NT2/D1 (cell line): ENCODE measurements around the gene RAC2.

Source experiments
- DNase-seq: peaks from one replicate; pipeline ENCODE4 v3.0.0-alpha.2; 2011; ENCODE audit warnings: low read depth, low spot score
- H3K27me3 ChIP-seq: 2 replicates; pipeline ENCODE4 v1.6.0; 2011; ENCODE audit warnings: mild to moderate bottlenecking; ENCODE audit not compliant: insufficient read length, insufficient read depth
- H3K36me3 ChIP-seq: 2 replicates; pipeline ENCODE4 v1.6.1; 2011; ENCODE audit warnings: mild to moderate bottlenecking, low read length, mixed read lengths; ENCODE audit not compliant: insufficient read depth, insufficient read length
- H3K4me1 ChIP-seq: 2 replicates; pipeline ENCODE4 v1.5.1; 2011; ENCODE audit not compliant: insufficient read depth, insufficient read length
- H3K4me3 ChIP-seq: 2 replicates; pipeline ENCODE4 v1.5.1; 2011; ENCODE audit warnings: low read depth; ENCODE audit not compliant: insufficient read length
- H3K9ac ChIP-seq: 2 replicates; pipeline ENCODE4 v1.6.0; 2011; ENCODE audit warnings: low read depth; ENCODE audit not compliant: insufficient read length
- H3K9me3 ChIP-seq: 2 replicates; pipeline ENCODE4 v1.5.1; 2011; ENCODE audit warnings: mild to moderate bottlenecking, low read length; ENCODE audit not compliant: insufficient read depth
- SUZ12 ChIP-seq: IDR thresholded peaks from 2 replicates; pipeline ENCODE4 v1.6.1; 2011; ENCODE audit not compliant: insufficient read length, insufficient read depth; ENCODE audit errors: extremely low read depth
- YY1 ChIP-seq: IDR thresholded peaks from 2 replicates; pipeline ENCODE4 v1.6.1; 2011; ENCODE audit not compliant: insufficient read length, insufficient read depth
- ZNF274 ChIP-seq: IDR thresholded peaks from 2 replicates; pipeline ENCODE4 v1.6.1; 2011; ENCODE audit warnings: mild to moderate bottlenecking, low read depth, low read length

RAC2 gene

GRCh38 chr22:37207981-37208380 is 36.1 kb downstream of the RAC2 start:
- H3K9ac ChIP-seq: no peak overlapping the region
- no peaks in the 10 kb centered on the region for H3K9me3 ChIP-seq
- TF ChIP-seq YY1 (no peak), ZNF274 (no peak), SUZ12 (no peak)
- peaks cover 5% of the 10 kb centered on the region for H3K4me1 ChIP-seq
- no peak overlapping the region for H3K4me3 ChIP-seq
- H3K36me3 ChIP-seq: no peaks in the 10 kb centered on the region
- peaks cover 6% of the 10 kb centered on the region for H3K27me3 ChIP-seq
- no peak for DNase-seq

- Histone ChIP-seq H3K4me3 (no peak overlapping the region), H3K9me3 (no peaks in the 10 kb centered on the region), H3K36me3 (no peaks in the 10 kb centered on the region), H3K9ac (no peak overlapping the region), H3K27me3 (peaks cover 2% of the 10 kb centered on the region), H3K4me1 (peaks cover 3% of the 10 kb centered on the region)
- DNase-seq: no peak
- TF ChIP-seq YY1 (no peak), SUZ12 (no peak), ZNF274 (no peak)
Observed at GRCh38 chr22:37206841-37207821, 36.9 kb downstream of the RAC2 start.

- TF ChIP-seq ZNF274 (no peak), YY1 (no peak), SUZ12 (no peak)
- no peak for DNase-seq
- Histone ChIP-seq H3K9me3 (no peaks in the 10 kb centered on the region), H3K36me3 (no peaks in the 10 kb centered on the region), H3K4me1 (peaks cover 2% of the 10 kb centered on the region), H3K4me3 (no peak overlapping the region), H3K9ac (no peak overlapping the region), H3K27me3 (peaks cover 2% of the 10 kb centered on the region)
Observed at GRCh38 chr22:37206118-37206840, 37.8 kb downstream of the RAC2 start.

GRCh38 chr22:37205046-37205445 is 39.0 kb downstream of the RAC2 start:
- no peak for DNase-seq
- Histone ChIP-seq H3K27me3 (no peaks in the 10 kb centered on the region), H3K36me3 (no peaks in the 10 kb centered on the region), H3K9ac (no peak overlapping the region), H3K9me3 (no peaks in the 10 kb centered on the region), H3K4me3 (no peak overlapping the region), H3K4me1 (peaks cover 5% of the 10 kb centered on the region)
- TF ChIP-seq ZNF274 (no peak), SUZ12 (no peak), YY1 (no peak)

- DNase-seq: no peak
- no peaks in the 10 kb centered on the region for H3K27me3 ChIP-seq
- H3K4me3 ChIP-seq: no peak overlapping the region
- TF ChIP-seq ZNF274 (no peak), YY1 (no peak), SUZ12 (no peak)
- no peaks in the 10 kb centered on the region for H3K9me3 ChIP-seq
- peaks cover 5% of the 10 kb centered on the region for H3K4me1 ChIP-seq
- no peaks in the 10 kb centered on the region for H3K36me3 ChIP-seq
- no peak overlapping the region for H3K9ac ChIP-seq
Observed at GRCh38 chr22:37204045-37204655, 39.9 kb downstream of the RAC2 start.

- H3K27me3 ChIP-seq: no peaks in the 10 kb centered on the region
- no peaks in the 10 kb centered on the region for H3K9me3 ChIP-seq
- H3K4me3 ChIP-seq: no peak overlapping the region
- H3K36me3 ChIP-seq: no peaks in the 10 kb centered on the region
- no peak for DNase-seq
- peaks cover 5% of the 10 kb centered on the region for H3K4me1 ChIP-seq
- H3K9ac ChIP-seq: no peak overlapping the region
- TF ChIP-seq YY1: no peak
- no peak for TF ChIP-seq SUZ12
- no peak for TF ChIP-seq ZNF274
Observed at GRCh38 chr22:37203354-37204044, 40.6 kb downstream of the RAC2 start.
